COLO668 (cell line): ENCODE data around the gene UQCRC2.
"Not testable (repeated sequence)": the region's sequence is repeated elsewhere in the genome, so short reads cannot be mapped to it uniquely, and the experiment has no call there.

Source experiments
- DNase-seq: peaks from one replicate; lab custom pipeline; 2025; ENCODE audit not compliant: unreplicated experiment; lab: John Stamatoyannopoulos, UW

Gene UQCRC2

DNA sequence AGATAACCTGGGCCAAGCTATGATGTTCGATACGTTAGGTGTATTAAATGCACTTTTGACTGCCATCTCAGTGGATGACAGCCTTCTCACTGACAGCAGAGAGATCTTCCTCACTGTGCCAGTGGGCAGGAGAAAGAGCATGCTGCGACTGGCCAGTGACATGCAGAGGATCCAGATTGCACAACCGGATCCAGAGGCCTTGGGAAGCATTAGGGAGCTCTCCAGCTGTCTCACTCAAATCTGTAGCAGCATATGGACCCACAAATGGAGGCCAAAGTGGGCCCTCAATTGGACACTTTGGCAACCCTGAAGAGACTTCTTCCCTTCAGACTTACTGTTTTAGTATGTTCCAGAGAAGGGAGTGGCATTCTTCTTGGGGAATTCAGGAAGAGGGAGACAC, 26.9 kb downstream of the UQCRC2 start:
- no peak for DNase-seq

DNA sequence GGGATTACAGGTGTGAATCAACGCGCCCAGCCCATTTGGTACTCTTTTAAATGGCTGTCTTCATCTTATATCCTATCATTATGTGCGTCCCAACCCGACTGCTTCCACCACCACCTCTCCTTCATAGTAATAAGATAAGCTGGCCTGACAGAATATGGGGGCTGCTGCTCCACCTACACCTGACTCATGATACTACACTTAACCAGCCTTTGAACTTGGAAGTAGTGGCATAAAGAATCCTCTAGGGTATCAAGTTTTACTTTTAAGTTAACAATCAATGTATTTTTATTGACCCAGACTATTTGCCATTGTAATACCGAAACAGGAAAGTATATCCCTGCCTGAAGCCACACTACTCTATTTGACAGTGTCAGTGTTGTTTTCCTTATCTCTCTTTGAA, 28.9 kb downstream of the UQCRC2 start:
- DNase-seq, result no peak

DNA sequence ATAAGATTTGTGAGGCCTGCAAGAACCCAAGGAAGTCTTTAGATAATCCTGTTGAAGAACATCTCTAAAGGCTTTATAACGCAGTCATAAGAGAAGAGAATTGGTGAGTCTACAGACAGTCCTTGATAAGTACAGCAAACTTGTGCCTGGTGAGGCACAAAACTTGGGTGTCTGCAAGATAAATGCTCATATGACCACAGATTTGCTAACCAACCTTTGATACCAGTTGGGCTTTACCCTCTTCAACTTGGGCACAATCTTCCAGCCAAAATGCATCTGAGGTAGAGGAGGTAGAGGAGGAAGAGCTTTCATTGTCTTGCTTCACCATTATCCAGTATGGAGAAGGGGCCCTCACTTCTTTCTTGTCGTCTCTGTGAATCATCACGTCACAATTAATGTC, 30.9 kb downstream of the UQCRC2 start:
- no peak for DNase-seq

DNA sequence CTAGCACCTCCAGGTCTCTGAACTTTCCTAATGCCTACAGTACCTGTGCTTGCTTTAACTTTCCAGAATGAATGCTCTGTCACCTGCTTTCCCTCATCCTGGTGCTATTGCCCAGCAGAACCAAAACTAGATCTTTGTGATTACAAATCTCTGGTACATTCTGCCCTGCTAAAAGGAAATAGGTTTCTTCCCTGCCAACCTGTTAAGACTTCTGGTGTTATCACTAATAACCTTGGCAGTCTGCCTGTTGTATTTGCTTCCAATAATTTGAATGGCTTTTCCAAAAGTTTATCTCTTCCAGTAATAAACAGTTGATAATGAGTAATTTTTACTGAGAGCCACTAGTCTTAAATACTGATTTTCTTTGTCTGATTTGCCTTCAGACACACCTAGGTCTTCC, 32.4 kb downstream of the UQCRC2 start:
- DNase-seq, result no peak

DNA sequence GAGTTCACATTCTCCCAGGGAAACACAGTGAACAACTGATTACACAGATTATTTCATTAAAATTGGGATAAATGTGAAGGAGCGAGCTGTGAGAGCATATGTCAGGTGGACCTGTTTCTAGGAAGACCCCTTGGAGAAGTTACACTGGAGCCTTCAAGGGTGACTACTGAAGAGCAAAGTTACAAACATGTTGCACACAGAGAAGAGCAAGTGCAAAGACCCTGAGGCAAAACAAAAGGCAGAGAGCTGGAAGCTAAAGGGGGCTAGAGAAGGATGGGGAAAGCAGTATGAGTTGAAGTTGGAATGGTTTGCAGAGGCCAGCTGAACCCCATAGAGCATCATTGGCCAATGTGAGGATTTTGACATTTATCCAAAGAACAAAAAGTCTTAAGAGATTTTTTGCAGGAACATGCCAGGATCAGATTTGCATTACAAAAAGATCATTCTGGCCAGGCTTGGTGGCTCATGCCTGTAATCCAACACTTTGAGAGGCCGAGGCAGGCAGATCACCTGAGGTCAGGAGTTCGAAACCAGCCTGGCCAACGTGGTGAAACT, 33.6 kb downstream of the UQCRC2 start:
- DNase-seq, result no peak

DNA sequence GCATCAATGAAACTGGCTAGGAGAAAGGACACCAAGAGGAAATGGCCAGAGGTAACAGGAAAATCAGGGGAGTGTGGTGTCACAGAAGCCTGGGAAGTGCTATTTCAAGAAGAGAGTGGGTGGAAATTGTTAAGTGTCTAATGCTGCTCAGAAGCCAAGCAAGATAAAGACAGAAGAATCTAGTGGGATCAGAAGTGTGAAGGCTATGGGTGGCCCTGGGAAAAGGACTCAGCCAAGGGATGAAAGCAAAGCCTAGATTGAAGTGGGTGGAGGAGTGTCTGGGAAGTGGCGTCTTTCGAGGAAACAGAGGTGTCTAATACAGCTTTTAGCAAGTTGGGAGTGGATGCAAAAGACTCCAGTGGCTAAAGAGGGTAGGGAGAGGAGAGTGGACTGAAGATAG, 34.3 kb downstream of the UQCRC2 start:
- no peak for DNase-seq

DNA sequence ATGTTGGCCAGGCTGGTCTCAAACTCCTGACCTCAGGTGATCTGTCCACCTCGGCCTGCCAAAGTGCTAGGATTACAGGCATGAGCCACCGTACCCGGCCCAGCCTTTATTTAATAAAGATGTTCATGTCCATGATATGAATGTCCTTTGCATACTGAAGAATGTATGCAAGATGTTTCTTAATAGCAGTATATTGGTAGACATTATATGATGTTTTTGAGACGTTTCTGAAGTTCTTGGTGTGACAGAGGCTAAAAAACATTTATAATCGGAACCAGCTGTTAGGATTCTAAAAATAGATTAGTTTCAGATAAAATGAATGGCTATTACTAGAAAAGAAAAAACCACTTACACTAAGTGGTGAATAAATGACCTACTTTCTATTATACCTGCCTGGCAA, 36.0 kb downstream of the UQCRC2 start:
- no peak for DNase-seq

DNA sequence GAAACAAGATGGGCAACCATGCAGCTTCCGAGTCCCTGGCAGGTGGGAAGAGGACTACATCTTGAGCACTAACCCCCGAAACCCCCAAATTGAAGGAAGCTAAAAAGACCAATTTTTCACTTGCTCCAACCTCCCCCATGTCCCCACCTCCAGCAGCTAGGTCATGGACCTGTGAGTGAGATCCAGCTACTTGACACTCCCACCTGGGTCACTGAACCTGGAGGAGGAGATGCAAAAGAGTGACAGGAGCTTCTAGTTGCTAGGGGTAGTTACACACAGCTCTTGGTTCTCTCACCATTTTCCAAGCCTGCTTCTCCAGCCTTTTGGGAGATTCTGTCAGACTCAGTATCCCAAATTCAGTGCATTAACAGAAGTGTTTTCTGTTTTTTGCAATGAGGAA, 36.6 kb downstream of the UQCRC2 start:
- no peak for DNase-seq

DNA sequence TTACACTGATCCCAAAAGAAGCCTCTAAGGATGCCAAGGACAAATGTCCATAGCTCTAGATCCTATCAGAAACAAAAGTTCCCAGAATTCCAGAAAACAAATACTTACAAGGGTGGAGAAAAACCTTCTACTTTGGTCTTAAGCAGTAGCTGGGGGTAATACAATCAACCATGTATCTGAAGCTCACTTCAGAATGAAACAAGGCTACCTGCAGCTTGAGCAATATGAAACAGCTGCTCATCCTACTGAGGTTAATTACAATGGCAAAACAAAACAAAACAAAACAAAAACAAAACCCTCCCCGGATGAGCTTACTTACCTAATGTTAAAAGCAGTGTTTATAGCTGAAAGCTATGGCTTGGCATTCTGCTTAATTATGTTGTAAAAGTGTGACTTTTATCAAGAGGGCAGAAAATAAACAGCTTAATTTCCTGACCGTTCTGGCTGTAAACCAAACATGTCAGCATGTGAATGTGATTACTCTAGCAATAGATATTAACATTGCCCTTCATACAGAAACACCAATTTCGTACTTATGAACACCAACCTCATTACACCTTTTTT, 37.3 kb downstream of the UQCRC2 start:
- DNase-seq, result no peak

DNA sequence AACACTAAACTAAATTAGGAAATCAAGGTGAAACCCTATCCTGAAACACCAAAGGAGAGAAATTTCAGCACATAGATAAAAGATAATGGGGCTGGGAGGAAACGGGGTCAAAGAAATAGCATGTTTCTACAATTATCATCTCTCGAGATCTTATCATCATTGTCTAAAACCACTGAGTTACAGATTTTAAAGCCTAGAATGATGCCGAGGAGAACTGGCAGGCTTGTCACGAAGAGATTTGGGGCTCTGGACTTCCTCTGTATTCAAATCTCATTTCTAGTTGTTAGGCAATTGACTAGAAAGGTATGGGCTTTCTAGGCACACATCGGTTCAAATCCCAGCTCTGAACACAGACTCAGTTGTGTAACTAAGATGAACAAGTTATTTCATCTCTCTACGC, 38.5 kb downstream of the UQCRC2 start:
- no peak for DNase-seq

DNA sequence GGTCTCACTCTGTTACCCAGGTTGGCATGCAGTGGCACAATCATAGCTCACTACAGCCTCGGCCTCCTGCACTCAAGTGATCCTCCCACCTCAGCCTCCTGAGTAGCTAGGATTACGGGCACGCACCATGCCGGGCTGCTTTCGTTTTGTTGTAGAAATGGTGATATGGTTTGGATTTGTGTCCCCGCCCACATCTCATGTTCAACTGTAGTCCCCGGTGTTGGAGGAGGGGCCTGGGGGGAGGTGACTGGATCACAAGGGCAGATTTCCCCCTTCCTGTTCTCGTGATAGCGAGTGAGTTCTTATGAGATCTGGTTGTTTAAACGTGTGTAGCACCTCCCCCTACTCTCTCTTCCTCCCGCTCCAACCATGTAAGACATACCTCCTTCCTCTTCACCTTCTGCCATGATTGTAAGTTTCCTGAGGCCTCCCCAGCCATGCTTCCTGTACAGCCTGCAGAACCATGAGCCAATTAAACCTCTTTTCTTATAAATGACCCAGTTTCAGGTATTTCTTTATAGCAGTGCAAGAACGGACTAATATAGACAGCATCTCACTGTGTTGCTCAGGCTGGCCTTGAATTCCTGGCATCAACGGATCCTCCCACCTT, 41.8 kb downstream of the UQCRC2 start:
- no peak for DNase-seq

DNA sequence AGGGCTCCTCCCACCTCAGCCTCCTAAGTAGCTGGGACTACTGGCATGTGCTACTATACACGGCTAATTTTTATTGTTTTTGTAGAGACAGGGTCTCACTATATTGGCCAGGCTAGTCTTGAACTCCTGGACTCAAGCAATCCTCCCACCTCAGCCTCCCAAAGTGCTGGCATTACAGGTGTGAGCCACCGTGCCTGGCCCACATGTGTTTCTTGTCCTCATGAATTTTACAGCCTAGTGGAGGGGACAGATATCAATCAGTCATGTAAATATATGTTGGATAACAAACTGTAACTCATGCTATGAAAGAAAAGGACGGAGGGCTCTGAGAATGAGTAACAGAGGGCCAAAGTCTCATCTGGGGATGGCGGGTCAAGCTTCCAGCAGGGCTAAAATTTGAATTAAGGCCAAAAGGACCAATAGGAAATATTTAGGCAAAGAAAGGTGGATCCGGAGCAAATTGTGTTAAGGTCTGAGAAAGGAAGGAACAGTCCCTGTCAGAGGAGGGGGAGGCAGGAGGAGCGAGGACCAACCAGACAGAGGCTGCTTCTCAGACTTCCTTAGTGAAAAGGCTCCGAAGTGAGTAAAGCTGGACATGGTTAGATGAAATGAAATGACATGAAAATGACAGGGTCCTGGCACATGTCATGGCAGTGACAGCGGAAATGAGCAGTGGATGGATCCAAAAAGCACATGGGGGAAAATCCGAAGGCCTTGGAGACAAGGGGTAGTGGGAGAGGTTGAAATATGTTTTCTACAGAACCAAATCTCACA, 43.9 kb downstream of the UQCRC2 start:
- no peak for DNase-seq

DNA sequence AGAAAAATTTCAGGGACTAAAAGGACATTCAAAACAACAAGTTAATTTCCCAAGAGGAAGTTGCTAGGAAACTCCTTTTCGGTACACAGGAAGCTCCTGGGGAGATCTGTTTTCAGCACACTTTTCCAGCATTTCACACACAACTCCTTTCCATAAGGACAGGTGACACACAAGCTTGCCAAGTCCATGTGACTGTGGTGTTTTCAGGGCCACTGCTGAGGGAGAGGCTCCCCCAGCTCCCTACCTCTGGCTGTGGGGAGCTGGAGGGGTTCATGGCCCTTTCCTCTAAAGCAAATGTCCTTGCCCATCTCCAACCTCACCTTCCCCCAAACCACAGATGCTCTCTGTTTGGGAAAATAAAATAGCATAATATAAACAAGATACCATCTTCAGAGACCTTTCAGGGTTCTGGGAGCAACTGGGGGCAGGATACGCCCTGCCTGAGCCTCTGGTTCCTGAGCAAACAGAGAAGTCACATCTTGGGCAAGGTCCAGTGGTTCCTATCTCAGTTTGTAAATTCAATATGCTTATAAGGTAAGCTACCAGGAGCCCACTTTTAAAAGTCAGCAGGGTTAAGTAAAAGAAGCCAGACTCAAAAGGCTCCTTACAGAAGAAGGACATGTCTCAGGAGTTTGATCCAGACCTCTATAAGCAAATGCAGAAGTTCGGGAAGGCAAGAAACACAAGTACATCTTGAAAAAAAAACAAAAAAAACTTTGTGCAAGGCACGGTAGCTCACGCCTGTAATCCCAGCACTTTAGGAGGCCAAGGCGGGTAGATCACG, 44.7 kb downstream of the UQCRC2 start:
- DNase-seq, result no peak

DNA sequence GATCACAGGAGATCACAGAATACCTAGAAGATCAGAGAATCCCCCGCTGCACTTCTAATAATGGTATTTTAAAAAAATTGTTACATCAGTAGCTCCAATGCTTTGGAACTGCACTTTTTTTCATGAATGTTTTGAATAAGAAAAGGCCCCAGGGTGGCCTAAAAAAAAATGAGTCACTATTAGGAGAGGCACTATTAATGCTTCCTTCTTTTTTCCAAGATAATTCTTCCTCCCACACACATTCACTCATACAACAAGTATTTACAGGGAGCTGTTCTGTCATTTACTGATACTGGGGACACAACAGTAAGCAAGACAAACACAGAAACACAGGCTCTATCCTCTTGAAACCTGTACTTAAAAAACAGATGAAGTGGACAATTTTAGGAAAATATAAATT, 48.4 kb downstream of the UQCRC2 start:
- no peak for DNase-seq

DNA sequence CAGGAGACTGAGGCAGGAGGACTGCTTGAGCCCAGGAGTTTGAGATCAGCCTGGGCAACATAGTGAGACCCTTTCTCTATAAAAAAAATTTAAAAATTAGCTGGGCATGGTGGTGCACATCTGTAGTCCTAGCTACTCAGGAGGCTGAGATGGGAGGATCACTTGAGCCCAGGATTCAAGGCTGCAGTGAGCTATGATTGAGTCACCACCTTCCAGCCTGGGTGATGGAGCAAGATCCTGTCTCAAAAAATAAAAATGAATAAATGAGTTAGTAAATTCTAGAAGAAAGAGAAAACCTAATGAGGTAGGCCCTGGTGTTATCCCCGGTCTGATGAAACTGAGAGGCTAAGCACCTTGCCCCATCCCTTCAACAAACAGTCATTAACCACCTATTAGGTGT, 48.9 kb downstream of the UQCRC2 start:
- DNase-seq, result not testable (repeated sequence)

DNA sequence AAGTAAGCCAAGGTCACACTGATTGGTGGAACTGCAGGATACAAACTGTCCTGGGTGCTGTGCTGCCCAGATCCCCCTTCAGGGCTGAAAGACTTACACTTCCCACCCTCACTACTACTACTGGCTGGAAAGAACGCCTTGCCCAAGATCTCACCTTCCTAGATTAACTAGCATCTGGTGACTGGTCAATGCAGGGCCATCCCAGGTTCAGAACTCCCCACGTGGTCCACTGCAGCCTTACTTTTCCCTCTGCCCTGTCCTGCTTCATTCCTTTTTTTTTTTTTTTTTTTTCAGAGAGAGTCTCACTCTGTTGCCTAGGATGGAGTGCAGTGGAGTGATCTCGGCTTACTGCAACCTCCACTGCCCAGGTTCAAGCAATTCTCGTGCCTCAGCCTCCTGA, 50.0 kb downstream of the UQCRC2 start:
- no peak for DNase-seq

DNA sequence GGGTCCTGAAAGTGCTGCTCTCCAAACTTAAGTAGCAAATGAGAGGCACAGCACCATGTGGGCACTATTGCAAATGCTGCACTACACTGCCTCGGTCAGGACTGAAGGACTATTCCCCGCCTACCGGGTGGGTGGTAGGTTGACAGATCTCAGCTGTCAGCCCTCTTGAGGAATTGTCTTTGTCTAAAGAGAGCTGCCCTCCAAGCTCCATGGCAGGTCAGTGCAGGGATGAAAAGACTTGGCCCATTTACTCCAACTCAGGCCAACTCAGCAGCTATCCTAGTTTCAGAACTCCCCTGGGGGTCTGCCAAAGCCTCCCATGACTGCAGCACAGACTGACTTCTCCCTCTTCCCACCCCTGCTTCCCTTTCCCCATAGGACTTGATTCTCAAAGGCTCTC, 51.2 kb downstream of the UQCRC2 start:
- no peak for DNase-seq

DNA sequence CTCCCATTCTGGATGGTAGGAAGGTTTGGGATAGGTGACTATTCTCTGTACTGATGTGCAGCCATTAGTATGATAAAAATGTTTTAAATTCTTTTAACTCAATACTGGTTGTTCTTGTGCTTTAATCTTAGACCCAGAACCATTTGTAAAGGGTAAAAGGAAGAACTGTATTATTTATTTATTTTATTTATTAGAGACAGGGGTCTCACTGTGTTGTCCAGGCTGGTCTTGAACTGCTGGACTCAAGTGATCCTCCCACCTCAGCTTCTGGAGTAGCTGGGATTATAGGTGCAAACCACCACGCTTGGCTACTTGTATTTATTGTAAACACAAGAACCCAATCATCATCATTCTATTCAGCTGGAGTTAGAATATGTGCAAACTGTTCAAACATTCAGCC, 52.6 kb downstream of the UQCRC2 start:
- DNase-seq, result no peak

DNA sequence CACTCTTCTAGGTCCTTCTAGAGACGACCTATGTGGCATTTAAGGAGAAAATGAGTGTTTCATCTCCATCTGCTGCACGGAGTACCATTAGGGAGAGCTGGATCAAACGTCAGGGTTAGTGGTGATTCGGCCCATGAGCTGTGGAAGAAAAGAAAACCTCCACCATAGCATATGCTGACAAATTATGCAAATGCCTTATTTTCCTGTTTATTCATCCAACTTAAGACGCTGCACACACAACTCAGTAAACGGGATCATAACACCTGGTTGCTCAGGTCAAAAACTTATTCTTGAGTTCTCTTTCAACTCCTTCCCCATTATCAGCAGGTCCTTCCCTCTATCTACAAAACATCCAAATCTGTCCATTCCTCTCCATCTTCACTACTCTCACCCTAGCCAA, 53.5 kb downstream of the UQCRC2 start:
- no peak for DNase-seq

DNA sequence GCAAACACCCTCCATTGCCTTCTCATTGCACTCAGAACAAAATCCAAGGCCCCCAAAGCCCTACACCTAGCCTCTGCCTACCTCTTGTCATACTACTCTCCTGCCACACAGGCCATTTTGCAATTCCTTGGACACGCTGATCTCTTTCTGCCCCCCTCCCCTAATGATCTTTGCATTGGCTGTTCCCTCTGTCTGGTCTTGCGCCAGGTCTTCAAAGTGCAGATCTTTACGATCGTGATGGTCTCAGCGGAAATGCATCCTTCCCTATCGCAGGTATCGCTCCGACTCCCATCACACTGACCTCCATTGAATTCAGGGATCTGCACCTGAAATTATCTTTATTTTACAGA, 54.0 kb downstream of the UQCRC2 start:
- DNase-seq, result no peak

DNA sequence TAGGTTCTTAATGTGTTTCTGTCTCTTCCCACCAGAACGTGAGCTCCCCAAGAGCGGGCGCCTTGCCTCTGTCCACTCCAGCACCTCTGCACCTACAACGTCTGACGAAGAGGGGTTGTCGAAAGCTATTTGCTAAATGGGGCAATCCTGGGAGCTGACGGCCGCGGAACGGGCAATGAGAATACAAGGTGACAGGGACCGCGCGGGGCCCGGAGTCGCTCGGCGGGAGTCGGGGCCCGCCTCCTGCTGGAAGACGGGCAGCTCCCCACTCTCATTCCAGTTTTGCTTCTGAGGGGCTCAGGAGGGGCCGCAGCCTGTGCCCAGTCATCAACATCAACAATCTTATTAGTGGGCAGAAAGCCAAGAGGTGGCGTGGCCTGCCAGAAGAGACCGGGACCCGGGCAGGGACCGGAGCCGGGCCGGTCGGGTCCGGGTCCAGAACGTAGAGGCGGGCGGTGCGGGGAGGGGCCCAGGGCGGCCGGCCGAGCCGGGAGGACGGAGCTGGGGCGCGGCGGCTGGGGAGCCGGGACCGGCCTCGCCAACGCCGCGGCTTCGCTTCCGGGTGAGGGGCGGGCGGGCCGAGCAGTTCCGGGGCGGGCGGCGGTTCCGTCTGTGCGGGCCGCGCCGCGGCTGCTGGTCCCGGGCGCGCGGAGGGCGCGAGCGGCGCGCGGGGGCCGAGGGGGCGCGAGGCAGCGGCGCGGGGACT, 54.5 kb downstream of the UQCRC2 start, which contains the start of gene MOSMO:
Gene MOSMO, plus strand, starts transcription at position 603 of the 706 bp plus-strand sequence. CDS start 191 bp downstream, outside the sequence.
- peak; percentile 79 for DNase-seq
